HFFc6 (cell line): ENCODE measurements around the gene HIF1A. TPM values are rescaled to one million over a fixed set of nuclear protein-coding genes. Genes with fewer than 3 reads are reported as not detected.

Experiments used
- DNase-seq: peaks from one replicate; pipeline ENCODE4 v3.0.0-alpha.2; 2018
- H3K27ac Mint-ChIP-seq: 2 replicates; pipeline ENCODE4 v1.8.0; 2020; ENCODE audit warnings: mild to moderate bottlenecking, mixed read lengths
- H3K27me3 Mint-ChIP-seq: 2 replicates; pipeline ENCODE4 v1.8.0; 2021; ENCODE audit warnings: mild to moderate bottlenecking, moderate library complexity, mixed read lengths; ENCODE audit not compliant: insufficient read depth
- H3K36me3 Mint-ChIP-seq: 2 replicates; pipeline ENCODE4 v1.8.0; 2021; ENCODE audit warnings: low read depth, mixed read lengths
- H3K4me1 Mint-ChIP-seq: 2 replicates; pipeline ENCODE4 v1.8.0; 2020; ENCODE audit warnings: low read depth, mixed read lengths
- H3K4me3 Mint-ChIP-seq: 2 replicates; pipeline ENCODE4 v1.8.0; 2020; ENCODE audit warnings: mild to moderate bottlenecking, moderate library complexity, mixed read lengths
- H3K9me3 Mint-ChIP-seq: 2 replicates; pipeline ENCODE4 v1.8.0; 2020; ENCODE audit warnings: mild to moderate bottlenecking, mixed read lengths
- CTCF ChIP-seq: fragments of 200-600 bp; sonication (generic); IDR thresholded peaks from 2 replicates; pipeline ENCODE4 v1.5.0; 2021; ENCODE audit warnings: antibody characterized with exemption, mild to moderate bottlenecking
- total RNA-seq, 6 experiments: library from RNA; stranded (reverse); fragmentation: NEBNext Ultra II Directional; extraction: Animal tissue kit (Norgen Biotek cat#: 25700); gene quantifications; 2 replicates in 1 of 6; 3 replicates in 5 of 6; pipeline ENCODE4 v1.2.3, GENCODE V29; 2021

The HIF1A gene
- total RNA-seq, 6 experiments from 2014 or later: 217 to 265 (median 233) TPM

DNA sequence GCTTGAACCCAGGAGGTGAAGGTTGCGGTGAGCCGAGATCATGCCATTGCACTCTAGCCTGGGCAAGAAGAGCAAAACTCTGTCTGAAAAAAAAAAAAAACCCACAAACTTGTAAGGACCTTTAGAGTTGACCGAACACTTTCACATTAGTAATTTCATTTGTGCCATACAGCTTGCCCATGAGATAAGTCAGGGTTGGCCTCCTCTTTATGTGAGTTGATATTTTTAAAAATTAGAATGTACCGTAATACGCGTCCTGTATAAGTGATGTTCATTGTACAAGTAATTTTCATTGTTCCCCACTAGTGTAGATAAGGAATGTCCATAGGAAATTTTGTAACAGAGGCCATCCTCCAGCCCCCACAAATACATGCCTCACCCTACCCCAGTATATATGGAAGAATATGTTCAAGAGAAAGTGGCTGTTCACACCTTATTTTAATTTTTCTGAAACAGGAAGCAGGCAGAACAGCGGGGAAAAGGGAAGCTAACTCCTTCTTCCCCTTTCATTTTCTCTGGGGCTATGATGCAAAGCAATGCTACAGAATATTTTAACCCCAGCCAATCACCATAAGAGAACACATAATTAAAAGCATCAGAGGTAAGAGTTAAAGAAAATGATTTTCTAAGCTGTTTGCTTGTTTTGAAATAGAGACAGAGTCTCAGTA lies 31.9 kb upstream of the HIF1A start:
- Mint-ChIP-seq H3K4me3 (no peak overlapping the region), H3K4me1 (peaks cover 42% of the 10 kb centered on the region), H3K27me3 (no peaks in the 10 kb centered on the region; the same call in 1 of the 2 replicates), H3K27ac (peak overlapping the region; percentile 83; the same call in 1 of the 2 replicates), H3K36me3 (no peaks in the 10 kb centered on the region), H3K9me3 (no peaks in the 10 kb centered on the region)
- no peak for DNase-seq
- no peak for TF ChIP-seq CTCF

GRCh38 chr14:61668282-61668681 lies 27.0 kb upstream of the HIF1A start:
- TF ChIP-seq CTCF: no peak
- Mint-ChIP-seq H3K4me1 (peaks cover 9% of the 10 kb centered on the region), H3K36me3 (no peaks in the 10 kb centered on the region), H3K4me3 (no peak overlapping the region), H3K27me3 (no peaks in the 10 kb centered on the region), H3K9me3 (no peaks in the 10 kb centered on the region), H3K27ac (no peak overlapping the region)
- DNase-seq: no peak

DNA sequence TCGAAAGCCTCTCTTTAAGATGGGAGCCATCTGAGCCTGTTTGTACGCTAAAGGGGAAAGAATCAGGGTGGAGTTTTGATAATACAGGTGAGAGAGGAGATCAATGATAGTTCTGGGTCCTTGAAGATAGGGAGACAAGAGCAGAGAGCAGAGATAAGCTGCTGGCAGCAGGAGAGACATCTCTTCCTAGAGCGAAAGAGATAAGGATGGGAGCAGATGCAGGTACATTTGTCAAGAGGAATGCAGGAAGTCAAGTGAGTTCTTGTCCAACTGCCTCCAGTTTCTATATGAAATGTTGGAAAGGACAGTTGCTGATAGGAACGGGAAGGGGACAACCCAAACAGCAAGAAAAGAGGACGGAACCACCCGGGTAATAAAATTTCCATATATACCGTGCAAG lies 24.7 kb upstream of the HIF1A start:
- TF ChIP-seq CTCF: no peak
- no peaks in the 10 kb centered on the region for H3K27me3 Mint-ChIP-seq
- H3K4me1 Mint-ChIP-seq: peaks cover 11% of the 10 kb centered on the region
- no peak overlapping the region for H3K4me3 Mint-ChIP-seq
- H3K27ac Mint-ChIP-seq: no peak overlapping the region
- no peak for DNase-seq
- H3K9me3 Mint-ChIP-seq: no peaks in the 10 kb centered on the region
- H3K36me3 Mint-ChIP-seq: no peaks in the 10 kb centered on the region

DNA sequence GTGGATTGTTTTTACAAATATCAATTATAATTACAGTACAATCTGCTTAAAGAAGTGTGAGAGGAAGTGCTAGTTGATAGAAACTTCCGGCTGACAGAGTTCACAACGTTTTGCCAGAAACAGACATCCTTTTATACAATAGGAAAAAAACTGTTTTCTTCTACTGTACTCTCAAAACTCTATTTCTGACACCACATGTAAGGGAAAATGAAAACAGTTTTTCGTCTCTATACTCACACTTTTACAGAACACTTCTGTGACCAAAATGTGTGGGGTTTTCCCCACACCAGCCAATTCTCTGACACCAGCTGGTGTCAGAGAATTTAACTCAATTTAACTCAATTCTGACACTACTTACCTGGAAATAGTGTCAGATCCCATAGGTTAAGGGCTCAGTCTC lies 24.2 kb upstream of the HIF1A start:
- H3K27me3 Mint-ChIP-seq: no peaks in the 10 kb centered on the region
- no peak for DNase-seq
- no peak for TF ChIP-seq CTCF
- no peaks in the 10 kb centered on the region for H3K36me3 Mint-ChIP-seq
- H3K27ac Mint-ChIP-seq: no peak overlapping the region
- peaks cover 11% of the 10 kb centered on the region for H3K4me1 Mint-ChIP-seq
- H3K9me3 Mint-ChIP-seq: no peaks in the 10 kb centered on the region
- no peak overlapping the region for H3K4me3 Mint-ChIP-seq

- Mint-ChIP-seq H3K9me3 (no peaks in the 10 kb centered on the region), H3K27me3 (no peaks in the 10 kb centered on the region; the same call in 1 of the 2 replicates), H3K27ac (no peak overlapping the region), H3K4me1 (peaks cover 11% of the 10 kb centered on the region), H3K4me3 (no peak overlapping the region), H3K36me3 (no peaks in the 10 kb centered on the region)
- TF ChIP-seq CTCF: no peak
- no peak for DNase-seq
Measured at GRCh38 chr14:61672796-61673195, 22.5 kb upstream of the HIF1A start.
